Measurements from ENCODE around the gene GAK. TPM values are rescaled to one million over a fixed set of nuclear protein-coding genes. Genes with fewer than 3 reads are reported as not detected.

Gene GAK
- total RNA-seq, 2 experiments from 2014 or later: 155 to 163 TPM

DNA sequence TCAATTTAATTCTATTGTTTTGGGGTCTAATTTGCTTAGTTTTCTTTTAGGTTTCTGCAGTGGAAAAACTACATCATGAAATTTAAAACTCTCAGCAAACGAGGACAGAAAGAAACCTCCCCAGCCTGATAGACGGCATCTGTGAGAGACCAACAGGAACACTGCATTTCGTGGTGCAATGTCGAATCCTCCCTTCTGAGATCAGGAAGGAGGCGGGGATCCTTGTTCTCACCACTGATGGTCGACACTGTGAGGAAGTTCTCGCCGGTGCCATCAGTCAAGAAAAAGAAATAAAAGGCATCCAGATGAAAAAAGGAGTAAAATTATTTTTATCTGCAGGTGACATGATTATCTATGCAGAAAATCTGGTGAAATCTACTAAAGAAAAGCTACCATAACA lies 16.5 kb downstream of the GAK start:
- H3K4me1 Mint-ChIP-seq (ENCODE audit: low read depth): peaks cover 33% of the 10 kb centered on the region
- ChIA-PET CTCF (interaction anchor here (1.0 kb wide), 1 partner anchor 8 kb away, joined by 3 read pairs; no protein-coding TSS in a partner anchor), POLR2A (interaction anchor here (0.6 kb wide), 1 partner anchor 16 kb away, joined by 4 read pairs; no protein-coding TSS in a partner anchor)
- peak overlapping the region; percentile 34 for H3K4me3 Mint-ChIP-seq
- peaks cover 7% of the 10 kb centered on the region for H3K9me3 Mint-ChIP-seq (ENCODE audit: insufficient read depth)
- H3K36me3 Mint-ChIP-seq (ENCODE audit: low read depth): peaks cover 34% of the 10 kb centered on the region
- no peaks in the 10 kb centered on the region for H3K27me3 Mint-ChIP-seq (ENCODE audit: low read depth)
- H3K27ac Mint-ChIP-seq: peak overlapping the region; percentile 76
- DNase-seq: peak; percentile 41
- peak; percentile 81 for ATAC-seq

DNA sequence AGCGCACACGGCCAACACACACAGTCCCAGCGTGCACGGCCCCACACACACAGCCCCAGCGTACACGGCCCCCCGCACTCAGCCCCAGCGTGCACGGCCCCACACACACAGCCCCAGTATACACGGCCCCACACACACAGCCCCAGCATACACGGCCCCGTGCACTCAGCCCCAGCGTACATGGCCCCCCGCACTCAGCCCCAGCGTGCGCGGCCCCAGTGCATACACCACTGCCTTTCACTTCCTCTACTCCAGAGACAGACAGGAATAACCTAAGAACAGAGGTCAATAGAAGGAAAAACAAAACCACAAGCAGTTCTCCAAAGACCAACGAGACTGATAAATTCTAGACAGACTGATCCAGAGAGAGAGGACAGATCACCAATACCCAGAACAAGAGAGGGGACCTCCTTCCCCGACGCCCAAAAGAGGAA lies 17.1 kb downstream of the GAK start:
- ChIA-PET POLR2A (no interaction called here), CTCF (no interaction called here)
- H3K9me3 Mint-ChIP-seq (ENCODE audit: insufficient read depth): peaks cover 7% of the 10 kb centered on the region
- peak overlapping the region; percentile 16 for H3K4me3 Mint-ChIP-seq
- H3K4me1 Mint-ChIP-seq (ENCODE audit: low read depth): peaks cover 33% of the 10 kb centered on the region
- DNase-seq: no peak
- H3K36me3 Mint-ChIP-seq (ENCODE audit: low read depth): peaks cover 32% of the 10 kb centered on the region
- H3K27me3 Mint-ChIP-seq (ENCODE audit: low read depth): no peaks in the 10 kb centered on the region
- peak; percentile 38 for ATAC-seq
- H3K27ac Mint-ChIP-seq: peak overlapping the region; percentile 76

DNA sequence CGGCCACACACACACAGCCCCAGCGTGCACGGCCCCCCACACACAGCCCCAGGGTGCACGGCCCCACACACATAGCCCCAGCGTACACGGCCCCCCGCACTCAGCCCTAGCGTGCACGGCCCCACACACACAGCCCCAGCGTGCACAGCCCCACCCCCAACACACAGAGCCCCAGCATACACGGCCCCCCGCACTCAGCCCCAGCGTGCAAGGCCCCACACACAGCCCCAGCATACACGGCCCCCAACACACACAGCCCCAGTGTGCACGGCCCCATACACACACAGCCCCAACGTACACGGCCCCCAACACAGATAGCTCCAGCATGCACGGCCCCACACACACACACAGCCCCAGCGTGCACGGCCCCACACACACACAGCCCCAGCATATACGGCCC lies 17.6 kb downstream of the GAK start:
- DNase-seq: no peak
- no peak overlapping the region for H3K27ac Mint-ChIP-seq
- no peak overlapping the region for H3K4me3 Mint-ChIP-seq
- ChIA-PET CTCF (no interaction called here), POLR2A (no interaction called here)
- H3K4me1 Mint-ChIP-seq (ENCODE audit: low read depth): peaks cover 31% of the 10 kb centered on the region
- ATAC-seq: no peak
- H3K27me3 Mint-ChIP-seq (ENCODE audit: low read depth): no peaks in the 10 kb centered on the region
- H3K36me3 Mint-ChIP-seq (ENCODE audit: low read depth): peaks cover 30% of the 10 kb centered on the region
- peaks cover 7% of the 10 kb centered on the region for H3K9me3 Mint-ChIP-seq (ENCODE audit: insufficient read depth)

DNA sequence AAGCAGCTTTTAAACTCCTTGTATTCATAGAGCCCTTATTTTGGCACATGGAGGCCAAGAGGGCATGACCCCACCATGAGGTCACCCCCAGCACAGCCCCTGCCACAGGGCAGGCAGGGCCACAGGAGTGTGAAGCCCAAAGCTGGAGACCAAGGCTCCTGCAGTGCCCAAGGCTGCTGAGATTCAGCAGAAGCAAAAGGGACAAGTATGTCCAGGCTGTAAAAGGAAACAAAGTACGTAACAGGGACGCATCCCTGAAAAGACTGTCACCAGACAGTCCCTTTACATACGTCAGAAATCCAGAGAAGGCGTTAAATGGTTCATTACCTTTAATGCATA lies 18.9 kb downstream of the GAK start:
- Mint-ChIP-seq H3K27me3 (ENCODE audit: low read depth) (no peaks in the 10 kb centered on the region), H3K9me3 (ENCODE audit: insufficient read depth) (peaks cover 6% of the 10 kb centered on the region), H3K4me3 (no peak overlapping the region), H3K27ac (no peak overlapping the region), H3K36me3 (ENCODE audit: low read depth) (peaks cover 32% of the 10 kb centered on the region), H3K4me1 (ENCODE audit: low read depth) (peaks cover 30% of the 10 kb centered on the region)
- ATAC-seq (no peak), DNase-seq (no peak)
- POLR2A ChIA-PET: no interaction called here
- CTCF ChIA-PET: no interaction called here

DNA sequence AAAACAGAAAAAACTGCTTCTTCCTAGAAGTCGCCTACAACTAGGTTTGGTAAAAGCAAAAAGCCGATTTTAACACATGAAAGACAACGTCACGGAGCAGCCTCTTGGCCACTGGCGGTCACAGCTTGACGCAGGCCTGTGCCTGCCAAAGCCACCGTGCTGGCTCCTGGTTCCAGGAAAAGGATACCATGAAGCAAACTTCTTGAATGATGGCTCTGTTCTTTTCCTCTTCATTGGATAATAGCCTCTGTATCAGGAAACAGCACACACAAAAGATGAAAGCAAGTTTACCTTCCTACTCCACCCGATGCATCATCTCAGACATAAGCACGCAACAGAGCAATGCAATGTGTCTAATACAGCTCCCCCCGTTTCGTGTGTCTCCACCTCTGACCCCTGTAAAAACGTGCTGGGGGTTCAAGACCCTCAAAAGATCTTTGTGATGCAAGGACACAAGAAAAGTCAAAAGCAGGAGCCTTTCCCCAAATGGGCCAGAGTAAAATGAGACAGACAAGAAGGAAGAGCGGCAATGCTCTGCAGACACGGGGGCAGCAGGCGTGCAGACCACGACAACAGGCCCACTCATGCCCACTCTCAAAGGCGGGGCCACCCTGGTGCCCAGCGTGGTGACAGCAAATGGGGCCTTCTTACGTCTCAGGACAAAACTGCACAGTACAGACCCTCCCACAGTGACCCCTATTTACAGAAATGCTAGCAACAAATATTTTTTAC lies 19.4 kb downstream of the GAK start:
- POLR2A ChIA-PET: no interaction called here
- H3K27ac Mint-ChIP-seq: peak overlapping the region; percentile 28
- peaks cover 32% of the 10 kb centered on the region for H3K36me3 Mint-ChIP-seq (ENCODE audit: low read depth)
- peaks cover 25% of the 10 kb centered on the region for H3K4me1 Mint-ChIP-seq (ENCODE audit: low read depth)
- no peaks in the 10 kb centered on the region for H3K27me3 Mint-ChIP-seq (ENCODE audit: low read depth)
- DNase-seq (no peak), ATAC-seq (no peak)
- CTCF ChIA-PET: no interaction called here
- peaks cover under 1% of the 10 kb centered on the region for H3K9me3 Mint-ChIP-seq (ENCODE audit: insufficient read depth)
- no peak overlapping the region for H3K4me3 Mint-ChIP-seq

DNA sequence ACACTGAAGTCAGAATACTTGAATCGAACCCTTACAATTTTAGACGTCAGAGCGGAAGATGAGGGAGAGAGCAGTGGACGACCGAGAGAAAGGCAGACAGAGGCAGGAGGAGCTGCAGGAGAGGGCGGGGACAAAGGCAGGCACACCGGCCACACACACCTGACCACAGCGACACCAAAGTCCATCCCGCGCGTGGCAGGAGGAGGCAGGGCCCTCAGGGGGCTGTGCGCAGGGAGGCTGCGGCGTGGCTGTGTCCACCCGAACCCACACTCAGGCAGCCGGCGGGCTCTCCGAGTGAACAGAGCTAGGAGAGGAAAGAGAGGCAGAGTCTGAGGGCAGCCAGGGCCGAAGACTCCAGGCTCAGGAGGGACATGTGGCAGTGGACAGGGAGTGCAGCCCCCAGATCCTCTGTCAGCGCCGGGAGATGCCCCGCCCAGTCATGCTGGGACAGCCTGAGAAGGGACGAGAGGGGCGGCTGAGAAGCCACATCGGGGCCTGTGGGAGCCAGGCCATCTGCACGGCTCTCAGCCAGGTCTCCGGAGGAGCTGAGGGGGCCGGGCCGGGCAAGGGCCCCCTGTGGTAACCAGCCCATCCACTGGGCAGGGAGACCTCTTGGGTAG lies 20.1 kb downstream of the GAK start:
- DNase-seq (no peak), ATAC-seq (no peak)
- peaks cover 20% of the 10 kb centered on the region for H3K4me1 Mint-ChIP-seq (ENCODE audit: low read depth)
- H3K4me3 Mint-ChIP-seq: no peak overlapping the region
- no peaks in the 10 kb centered on the region for H3K9me3 Mint-ChIP-seq (ENCODE audit: insufficient read depth)
- peak overlapping the region; percentile 37 for H3K27ac Mint-ChIP-seq
- ChIA-PET CTCF (no interaction called here), POLR2A (no interaction called here)
- H3K36me3 Mint-ChIP-seq (ENCODE audit: low read depth): peaks cover 27% of the 10 kb centered on the region
- no peaks in the 10 kb centered on the region for H3K27me3 Mint-ChIP-seq (ENCODE audit: low read depth)

DNA sequence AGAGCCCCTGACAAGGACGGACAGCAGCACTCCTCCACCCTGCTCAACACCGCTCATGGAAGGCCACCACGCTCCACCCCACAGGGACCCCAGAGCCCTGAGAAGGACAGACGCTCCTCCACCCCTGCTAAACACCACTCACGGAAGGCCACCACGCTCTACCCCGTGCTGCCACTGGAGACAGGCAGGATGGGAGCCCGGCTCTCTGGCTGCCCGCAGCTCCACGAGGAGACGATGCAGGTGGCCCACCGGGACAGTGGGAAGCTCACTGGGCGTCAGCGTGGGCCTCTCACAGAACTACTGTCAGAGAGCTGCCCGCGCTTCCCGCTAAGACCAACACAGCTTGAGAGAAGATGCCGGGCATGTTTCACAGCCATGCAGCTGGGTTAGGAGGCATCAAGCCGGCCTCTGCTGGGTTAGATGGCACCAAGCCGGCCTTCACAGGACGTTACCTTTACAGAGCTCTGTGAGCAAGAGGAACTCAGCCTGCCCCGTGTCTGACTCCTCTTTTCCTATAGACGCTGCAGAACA lies 20.8 kb downstream of the GAK start:
- CTCF ChIA-PET: no interaction called here

DNA sequence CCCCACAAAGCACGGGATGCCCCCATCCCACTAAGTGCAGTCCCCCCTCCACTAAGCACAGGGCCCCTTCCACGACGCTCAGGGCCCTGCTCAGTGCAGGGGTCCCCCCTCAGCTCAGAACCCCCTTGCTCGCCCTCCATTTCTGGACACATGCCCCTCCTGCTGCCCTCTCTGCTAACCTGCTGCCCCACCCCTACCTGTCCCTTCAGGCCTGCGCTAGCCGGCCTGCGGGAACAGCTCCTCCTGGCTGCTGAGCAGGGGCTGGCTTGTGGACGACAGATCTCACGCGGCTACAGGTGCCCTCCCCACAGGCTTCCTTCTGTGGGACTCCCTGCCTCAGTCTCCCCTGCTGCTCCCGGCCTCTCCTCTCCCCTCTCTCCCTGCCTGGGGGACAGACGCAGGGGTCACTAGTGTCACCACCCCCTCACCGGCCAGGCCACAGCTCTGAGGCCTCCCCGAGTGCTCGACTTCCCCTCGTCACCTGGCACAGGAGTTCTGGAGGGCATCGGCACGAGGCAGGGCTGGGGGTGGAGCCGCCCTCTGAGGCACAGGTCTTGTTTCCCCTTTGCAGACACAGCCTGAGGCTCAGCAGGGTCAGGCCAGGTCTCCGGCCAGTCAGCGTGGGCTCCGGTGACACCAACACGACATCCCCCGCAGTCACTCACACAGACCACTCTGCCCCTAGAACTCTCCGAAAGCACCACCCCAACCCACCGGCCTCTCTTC lies 21.6 kb downstream of the GAK start:
- ChIA-PET POLR2A (no interaction called here), CTCF (no interaction called here)
- Mint-ChIP-seq H3K27me3 (ENCODE audit: low read depth) (no peaks in the 10 kb centered on the region), H3K27ac (no peak overlapping the region), H3K4me3 (no peak overlapping the region), H3K4me1 (ENCODE audit: low read depth) (peaks cover 9% of the 10 kb centered on the region), H3K36me3 (ENCODE audit: low read depth) (peaks cover 42% of the 10 kb centered on the region), H3K9me3 (ENCODE audit: insufficient read depth) (no peaks in the 10 kb centered on the region)
- DNase-seq: no peak
- ATAC-seq: no peak

More for the DNA sequence above, 20.8 kb downstream of the GAK start:
- Mint-ChIP-seq H3K9me3 (ENCODE audit: insufficient read depth) (no peaks in the 10 kb centered on the region), H3K4me3 (no peak overlapping the region), H3K27me3 (ENCODE audit: low read depth) (no peaks in the 10 kb centered on the region), H3K36me3 (ENCODE audit: low read depth) (peaks cover 34% of the 10 kb centered on the region), H3K27ac (no peak overlapping the region), H3K4me1 (ENCODE audit: low read depth) (peaks cover 14% of the 10 kb centered on the region)
- no peak for DNase-seq
- POLR2A ChIA-PET: no interaction called here
- ATAC-seq: no peak

DNA sequence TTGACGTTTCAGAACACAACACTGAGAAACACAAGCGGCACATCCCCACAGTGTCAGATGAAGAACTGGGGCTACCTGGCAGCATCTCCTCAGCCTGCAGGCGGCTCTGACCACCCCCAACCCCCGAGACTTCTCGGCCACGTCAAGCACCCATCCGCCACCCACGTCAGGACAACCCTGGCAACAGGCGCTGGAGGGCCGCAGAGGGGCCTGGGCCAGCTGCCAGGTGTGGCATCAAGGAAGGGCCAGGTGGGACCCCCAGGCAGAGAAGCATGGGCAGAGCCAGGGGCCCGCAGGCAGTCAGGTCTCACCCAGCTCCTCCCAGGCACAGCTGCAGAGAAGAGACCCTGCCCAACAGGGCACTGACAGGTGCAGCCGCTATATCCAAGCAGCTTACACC lies 22.3 kb downstream of the GAK start:
- Mint-ChIP-seq H3K9me3 (ENCODE audit: insufficient read depth) (no peaks in the 10 kb centered on the region), H3K27me3 (ENCODE audit: low read depth) (no peaks in the 10 kb centered on the region), H3K4me1 (ENCODE audit: low read depth) (peaks cover 2% of the 10 kb centered on the region), H3K27ac (no peak overlapping the region), H3K4me3 (no peak overlapping the region), H3K36me3 (ENCODE audit: low read depth) (peaks cover 49% of the 10 kb centered on the region)
- ATAC-seq (no peak), DNase-seq (no peak)
- ChIA-PET CTCF (no interaction called here), POLR2A (no interaction called here)

DNA sequence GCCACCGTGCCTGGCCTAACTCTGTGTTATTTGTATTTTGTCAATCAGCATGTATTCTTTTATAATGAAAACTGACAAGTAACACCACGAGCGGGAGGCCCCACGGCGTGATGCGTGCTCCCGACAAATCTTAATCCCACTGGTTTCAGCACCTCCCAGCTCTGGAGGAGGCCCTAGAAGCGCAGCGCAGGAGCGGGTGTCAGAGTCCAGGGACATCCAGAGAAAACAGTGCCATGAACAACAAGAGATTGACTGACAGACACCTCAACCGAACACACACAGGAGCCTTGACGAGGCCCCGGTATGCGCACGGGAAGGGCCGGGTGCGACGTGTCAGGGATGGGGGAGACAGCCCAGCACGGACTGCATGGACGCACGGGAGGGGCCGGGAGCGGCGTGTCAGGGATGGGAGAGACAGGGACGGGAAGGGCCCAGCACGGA lies 23.0 kb downstream of the GAK start:
- H3K36me3 Mint-ChIP-seq (ENCODE audit: low read depth): peaks cover 52% of the 10 kb centered on the region
- ChIA-PET POLR2A (no interaction called here), CTCF (no interaction called here)
- no peak for ATAC-seq
- no peaks in the 10 kb centered on the region for H3K9me3 Mint-ChIP-seq (ENCODE audit: insufficient read depth)
- H3K27ac Mint-ChIP-seq: no peak overlapping the region
- no peaks in the 10 kb centered on the region for H3K27me3 Mint-ChIP-seq (ENCODE audit: low read depth)
- DNase-seq: no peak
- no peaks in the 10 kb centered on the region for H3K4me1 Mint-ChIP-seq (ENCODE audit: low read depth)
- H3K4me3 Mint-ChIP-seq: no peak overlapping the region

DNA sequence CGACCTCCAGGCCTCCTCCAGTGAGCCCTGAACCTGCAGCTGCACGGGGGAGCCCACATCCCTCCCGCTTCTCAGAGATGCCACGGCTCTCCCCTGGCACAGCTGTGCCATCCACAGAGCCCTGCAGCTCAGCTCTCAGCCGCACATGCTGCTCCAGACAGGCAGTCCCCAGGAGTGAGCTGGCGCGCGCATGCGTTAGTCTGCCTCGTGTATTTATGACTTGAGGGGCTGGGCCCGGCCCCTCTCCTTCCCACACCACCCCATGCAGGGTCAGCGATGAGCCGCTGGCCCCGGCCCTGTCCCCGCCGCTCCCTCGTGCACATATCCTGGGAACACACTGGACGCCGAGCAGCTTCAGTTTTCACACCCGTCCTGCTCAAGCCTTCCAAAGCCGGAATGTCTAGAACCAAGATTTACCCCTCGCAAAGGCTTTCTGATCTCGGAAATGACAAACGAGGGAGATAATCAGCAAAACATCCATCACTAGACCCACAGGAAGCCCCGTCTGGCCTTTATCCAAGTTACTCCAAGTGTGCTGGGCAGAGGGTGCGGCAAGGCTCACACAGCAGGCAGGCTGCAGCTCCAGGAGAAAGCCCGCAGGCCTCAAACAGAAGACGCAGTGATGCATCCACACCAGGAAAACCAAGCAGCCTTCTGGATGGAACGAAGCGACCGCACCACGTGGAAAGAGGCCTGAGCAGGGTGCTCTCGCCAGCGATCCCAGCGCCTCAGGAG lies 24.3 kb downstream of the GAK start:
- POLR2A ChIA-PET: interaction anchor here (0.7 kb wide), 1 partner anchor 22 kb away, joined by 4 read pairs; no protein-coding TSS in a partner anchor
- Mint-ChIP-seq H3K27me3 (ENCODE audit: low read depth) (no peaks in the 10 kb centered on the region), H3K27ac (no peak overlapping the region)

DNA sequence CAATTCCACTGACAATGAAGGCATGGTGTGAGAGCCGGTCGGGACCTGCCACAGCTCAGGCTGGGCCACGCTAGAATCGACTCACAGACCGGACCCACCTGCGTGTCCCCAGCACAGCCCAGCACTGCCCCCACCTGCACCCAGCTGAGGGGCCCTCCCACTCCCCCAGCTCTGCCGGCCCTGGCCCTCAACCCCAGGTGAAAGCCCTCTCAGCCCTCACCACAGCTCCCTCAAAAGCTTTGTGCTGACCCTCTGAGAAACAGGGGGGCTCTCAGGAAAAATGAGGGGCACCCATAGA lies 25.1 kb downstream of the GAK start:
- POLR2A ChIA-PET: no interaction called here
- no peaks in the 10 kb centered on the region for H3K4me1 Mint-ChIP-seq (ENCODE audit: low read depth)
- DNase-seq: no peak
- ATAC-seq: no peak
- no peak overlapping the region for H3K4me3 Mint-ChIP-seq
- H3K9me3 Mint-ChIP-seq (ENCODE audit: insufficient read depth): no peaks in the 10 kb centered on the region
- H3K27ac Mint-ChIP-seq: no peak overlapping the region
- H3K36me3 Mint-ChIP-seq (ENCODE audit: low read depth): peaks cover 58% of the 10 kb centered on the region
- CTCF ChIA-PET: no interaction called here
- no peaks in the 10 kb centered on the region for H3K27me3 Mint-ChIP-seq (ENCODE audit: low read depth)

More for the DNA sequence above, 24.3 kb downstream of the GAK start:
- no peak for ATAC-seq
- H3K9me3 Mint-ChIP-seq (ENCODE audit: insufficient read depth): no peaks in the 10 kb centered on the region
- CTCF ChIA-PET: no interaction called here
- no peak for DNase-seq
- H3K4me1 Mint-ChIP-seq (ENCODE audit: low read depth): no peaks in the 10 kb centered on the region
- H3K36me3 Mint-ChIP-seq (ENCODE audit: low read depth): peaks cover 55% of the 10 kb centered on the region
- H3K4me3 Mint-ChIP-seq: no peak overlapping the region

All from activated CD8-positive, alpha-beta T cell treated with anti-CD3 and anti-CD28 coated beads, Interleukin-2, amount 10 ng/mL, durations not matched to agents 7 days and 5 days (primary cell).